ENCODE results near the gene CFAP119. TPM values are rescaled to one million over a fixed set of nuclear protein-coding genes. Genes with fewer than 3 reads are reported as not detected.

The CFAP119 gene
- total and polyA plus RNA-seq, 4 donors = 0.33 to 2.7 (median 1.2) TPM

- Histone ChIP-seq H3K27me3 (ENCODE audit: control insufficient read depth in 4 of 4, insufficient read depth in 4 of 4, low read length in 3 of 4) (no peaks in the 10 kb centered on the region), H3K4me1 (ENCODE audit: control insufficient read depth in 4 of 4, insufficient read depth in 4 of 4, low read length in 3 of 4) (peaks cover 5 to 29% (median 23%) of the 10 kb centered on the region in 4 donors), H3K4me3 (ENCODE audit: low read depth in 1 of 3, low read length in 3 of 3) (no peak overlapping the region), H3K9me3 (ENCODE audit: control insufficient read depth in 4 of 4, low read length in 3 of 4) (no peaks in the 10 kb centered on the region), H3K36me3 (ENCODE audit: control insufficient read depth in 4 of 4, insufficient read depth in 3 of 4, low read depth in 1 of 4, low read length in 3 of 4) (peaks cover 0 to 15% (median 6%) of the 10 kb centered on the region in 4 donors), H3K27ac (ENCODE audit: low read depth in 1 of 2, low read length in 2 of 2) (no peak overlapping the region), H3K9ac (ENCODE audit: low read depth in 1 of 2, low read length in 2 of 2) (no peak overlapping the region)
- WGBS = 96% methylated on average over 7 of the region's 7 CpGs
- TF ChIP-seq EGR1 (IDR thresholded peaks at IDR 0.05; ENCODE audit: low read depth in 2 of 2) (no peak), TAF1 (conservative IDR thresholded peaks at IDR 0.05) (no peak), REST (IDR thresholded peaks at IDR 0.05) (no peak), CTCF (IDR thresholded peaks at IDR 0.05; ENCODE audit: low read depth, low read length, missing input control) (no peak), RXRA (IDR thresholded peaks at IDR 0.05) (no peak), NR2F2 (IDR thresholded peaks at IDR 0.05) (no peak), MAX (IDR thresholded peaks at IDR 0.05) (no peak), HNF4G (IDR thresholded peaks at IDR 0.05) (no peak), RAD21 (IDR thresholded peaks at IDR 0.05) (no peak), FOXA1 (IDR thresholded peaks at IDR 0.05) (no peak), ATF3 (IDR thresholded peaks at IDR 0.05) (no peak), JUND (IDR thresholded peaks at IDR 0.05) (no peak), YY1 (IDR thresholded peaks at IDR 0.05) (no peak), SP1 (IDR thresholded peaks at IDR 0.05) (no peak), GABPA (IDR thresholded peaks at IDR 0.05 in 1 of 2, conservative IDR thresholded peaks at IDR 0.05 in 1 of 2) (no peak), ZBTB33 (IDR thresholded peaks at IDR 0.05) (no peak), HNF4A (conservative IDR thresholded peaks at IDR 0.05) (no peak), FOXA2 (IDR thresholded peaks at IDR 0.05) (no peak)
- no peak for DNase-seq (ENCODE audit: low spot score)
Observed at GRCh38 chr16:30757316-30757715, 4.5 kb downstream of the CFAP119 start.
